ENCODE results near the gene FAM50A. TPM values are rescaled to one million over a fixed set of nuclear protein-coding genes. Genes with fewer than 3 reads are reported as not detected.
"Not testable (repeated sequence)": the region's sequence is repeated elsewhere in the genome, so short reads cannot be mapped to it uniquely, and the experiment has no call there.

Gene FAM50A
- total RNA-seq, 2 donors from 2014 or later = 52.8 to 63.4 TPM

GRCh38 chrX:154398668-154399526 is 45.0 kb upstream of the FAM50A start:
- TF ChIP-seq, protein P1, sequence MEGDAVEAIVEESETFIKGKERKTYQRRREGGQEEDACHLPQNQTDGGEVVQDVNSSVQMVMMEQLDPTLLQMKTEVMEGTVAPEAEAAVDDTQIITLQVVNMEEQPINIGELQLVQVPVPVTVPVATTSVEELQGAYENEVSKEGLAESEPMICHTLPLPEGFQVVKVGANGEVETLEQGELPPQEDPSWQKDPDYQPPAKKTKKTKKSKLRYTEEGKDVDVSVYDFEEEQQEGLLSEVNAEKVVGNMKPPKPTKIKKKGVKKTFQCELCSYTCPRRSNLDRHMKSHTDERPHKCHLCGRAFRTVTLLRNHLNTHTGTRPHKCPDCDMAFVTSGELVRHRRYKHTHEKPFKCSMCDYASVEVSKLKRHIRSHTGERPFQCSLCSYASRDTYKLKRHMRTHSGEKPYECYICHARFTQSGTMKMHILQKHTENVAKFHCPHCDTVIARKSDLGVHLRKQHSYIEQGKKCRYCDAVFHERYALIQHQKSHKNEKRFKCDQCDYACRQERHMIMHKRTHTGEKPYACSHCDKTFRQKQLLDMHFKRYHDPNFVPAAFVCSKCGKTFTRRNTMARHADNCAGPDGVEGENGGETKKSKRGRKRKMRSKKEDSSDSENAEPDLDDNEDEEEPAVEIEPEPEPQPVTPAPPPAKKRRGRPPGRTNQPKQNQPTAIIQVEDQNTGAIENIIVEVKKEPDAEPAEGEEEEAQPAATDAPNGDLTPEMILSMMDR (IDR thresholded peaks at IDR 0.05) = peak; percentile 80
- H3K27me3 ChIP-seq (replicated peaks; ENCODE audit: insufficient read depth) = no peaks in the 10 kb centered on the region
- peak overlapping the region; percentile 98 for H3K27ac ChIP-seq
- peak overlapping the region; percentile 91 for H3K4me3 ChIP-seq
- DNase-seq (ENCODE audit: low spot score) (peak; percentile 48), ATAC-seq (ENCODE audit: insufficient number of reproducible peaks, low FRiP score, low read depth) (no peak)
- H3K9me3 ChIP-seq = no peaks in the 10 kb centered on the region
- H3K4me1 ChIP-seq (ENCODE audit: control insufficient read depth in 1 of 2, low read depth in 2 of 2) = peaks cover 6 to 20% of the 10 kb centered on the region in 2 donors
- H3K36me3 ChIP-seq = peaks cover 18% of the 10 kb centered on the region

DNA sequence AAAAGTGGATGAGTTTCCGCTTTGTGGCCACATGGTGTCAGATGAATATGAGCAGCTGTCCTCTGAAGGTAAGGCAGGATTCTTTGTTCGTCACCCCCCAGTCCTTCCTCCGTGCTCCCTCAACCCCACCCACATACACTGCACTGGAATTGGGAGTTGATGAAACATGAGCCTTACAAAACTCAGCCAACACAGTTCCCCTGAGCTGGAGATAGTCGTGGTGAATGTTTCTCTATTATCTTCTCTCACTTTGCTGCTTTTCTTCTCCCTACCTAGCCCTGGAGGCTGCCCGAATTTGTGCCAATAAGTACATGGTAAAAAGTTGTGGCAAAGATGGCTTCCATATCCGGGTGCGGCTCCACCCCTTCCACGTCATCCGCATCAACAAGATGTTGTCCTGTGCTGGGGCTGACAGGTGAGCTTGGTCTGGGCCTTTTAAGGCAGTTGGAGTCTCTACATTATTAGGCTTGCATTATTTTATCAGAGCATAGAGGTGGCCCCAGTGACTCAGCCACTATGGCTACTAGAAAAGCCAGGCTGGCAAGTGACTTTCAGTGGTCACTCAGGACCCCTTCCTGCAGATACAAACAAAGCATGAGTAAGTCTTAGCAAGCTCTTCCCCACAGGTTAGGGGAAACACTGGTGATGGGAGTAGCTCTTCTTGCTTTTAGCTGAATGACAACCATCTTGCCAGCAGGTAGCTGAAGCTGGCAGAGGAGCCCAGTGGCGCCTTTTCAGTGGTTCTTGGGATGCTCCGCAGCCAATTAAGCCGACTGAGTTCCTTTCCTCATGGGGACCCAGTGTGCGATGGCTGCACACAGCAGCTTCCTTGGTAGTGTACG is 44.2 kb upstream of the FAM50A start:
- peaks cover 6 to 20% of the 10 kb centered on the region in 2 donors for H3K4me1 ChIP-seq (ENCODE audit: control insufficient read depth in 1 of 2, low read depth in 2 of 2)
- H3K9me3 ChIP-seq = no peaks in the 10 kb centered on the region
- TF ChIP-seq, protein P1 (IDR thresholded peaks at IDR 0.05) = no peak
- H3K27ac ChIP-seq = peak overlapping the region; percentile 98
- ATAC-seq (ENCODE audit: insufficient number of reproducible peaks, low FRiP score, low read depth) = no peak
- H3K36me3 ChIP-seq = peaks cover 18% of the 10 kb centered on the region
- DNase-seq (ENCODE audit: low spot score) = no peak
- no peaks in the 10 kb centered on the region for H3K27me3 ChIP-seq (replicated peaks; ENCODE audit: insufficient read depth)
- peak overlapping the region; percentile 91 for H3K4me3 ChIP-seq

- H3K27ac ChIP-seq; DNase-seq (ENCODE audit: low spot score); ATAC-seq (ENCODE audit: insufficient number of reproducible peaks, low FRiP score, low read depth); H3K27me3 ChIP-seq (replicated peaks; ENCODE audit: insufficient read depth); H3K9me3 ChIP-seq: not testable (repeated sequence)
- Histone ChIP-seq H3K36me3 (peaks cover 18% of the 10 kb centered on the region), H3K4me3 (peak overlapping the region; percentile 91), H3K4me1 (ENCODE audit: control insufficient read depth in 1 of 2, low read depth in 2 of 2) (peaks cover 6 to 20% of the 10 kb centered on the region in 2 donors)
Observed at GRCh38 chrX:154400369-154400817, 43.5 kb upstream of the FAM50A start.

DNA sequence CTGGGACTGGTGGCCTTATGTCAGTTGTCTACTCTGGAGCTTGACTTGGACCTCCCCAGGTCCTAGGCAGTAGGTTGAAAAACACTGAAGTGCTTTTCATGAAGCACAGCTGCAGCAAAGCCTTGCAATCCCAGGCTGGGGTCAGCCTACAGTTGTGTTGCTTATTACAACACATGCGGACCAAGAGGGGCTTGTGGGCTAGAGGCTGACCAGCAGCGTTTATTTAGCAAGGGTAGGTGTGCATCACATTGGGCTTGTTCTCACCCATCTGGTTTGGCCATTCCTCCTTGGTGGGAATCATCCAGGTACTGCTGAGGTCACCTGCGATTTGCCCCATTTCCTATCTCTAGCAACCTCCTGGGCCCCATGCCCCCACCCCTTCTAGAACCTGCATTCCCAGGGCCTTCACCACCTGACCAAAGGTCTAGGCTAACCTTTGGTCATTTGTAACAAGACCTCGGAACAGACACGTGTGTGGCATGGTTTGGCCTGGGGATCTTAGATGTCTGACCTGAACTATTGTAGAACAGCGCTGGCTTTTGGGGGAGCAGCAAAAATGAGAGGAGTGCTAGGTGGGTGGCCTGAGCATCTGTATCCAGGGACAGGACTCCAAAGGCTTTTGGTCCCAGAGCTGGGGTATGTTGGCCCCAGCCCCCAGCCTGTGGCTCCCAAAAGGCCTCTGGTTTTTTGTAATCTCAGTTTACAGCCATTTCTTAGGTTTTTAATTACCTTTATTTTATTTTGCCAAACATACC is 42.7 kb upstream of the FAM50A start:
- no peak overlapping the region for H3K27ac ChIP-seq
- ATAC-seq (ENCODE audit: insufficient number of reproducible peaks, low FRiP score, low read depth) (no peak), DNase-seq (ENCODE audit: low spot score) (no peak)
- no peaks in the 10 kb centered on the region for H3K27me3 ChIP-seq (replicated peaks; ENCODE audit: insufficient read depth)
- H3K4me3 ChIP-seq = no peak overlapping the region
- peaks cover 18% of the 10 kb centered on the region for H3K36me3 ChIP-seq
- peaks cover 6 to 20% of the 10 kb centered on the region in 2 donors for H3K4me1 ChIP-seq (ENCODE audit: control insufficient read depth in 1 of 2, low read depth in 2 of 2)
- TF ChIP-seq, protein P1 (IDR thresholded peaks at IDR 0.05) = no peak
- no peaks in the 10 kb centered on the region for H3K9me3 ChIP-seq

DNA sequence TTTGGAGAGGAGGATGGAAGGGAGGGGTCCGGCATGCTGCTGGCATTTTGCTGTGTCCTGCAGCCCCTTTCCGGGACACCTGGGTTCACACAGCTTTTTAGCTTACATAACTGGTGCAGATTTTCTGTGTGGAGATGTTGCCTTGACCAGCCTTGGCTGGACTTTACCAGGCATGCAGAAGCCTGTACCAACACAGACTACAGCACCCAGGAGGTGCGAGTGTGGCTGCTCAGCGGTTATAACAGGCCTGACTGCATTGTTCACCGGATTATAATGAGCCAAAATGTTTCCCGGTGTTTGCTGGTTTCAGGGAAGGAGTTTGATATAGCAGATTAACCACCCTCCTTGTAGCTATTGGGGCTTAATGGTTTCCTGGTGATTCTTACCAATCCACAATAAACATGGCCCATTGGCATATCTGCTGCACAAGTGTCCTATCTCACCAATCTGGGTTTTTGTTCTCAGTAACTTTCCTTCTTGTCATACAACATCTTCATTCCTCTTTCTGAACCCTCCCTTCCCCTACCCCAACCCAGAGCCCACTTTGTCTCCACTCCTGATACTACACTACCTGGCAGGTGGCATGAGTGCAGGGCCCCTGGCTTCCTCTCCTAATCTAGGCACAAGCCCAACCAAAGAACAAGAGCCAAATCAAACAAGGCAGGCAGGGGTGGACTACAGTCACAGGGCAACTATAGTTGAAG is 41.9 kb upstream of the FAM50A start:
- TF ChIP-seq, protein P1 (IDR thresholded peaks at IDR 0.05) = no peak
- no peak overlapping the region for H3K4me3 ChIP-seq
- H3K9me3 ChIP-seq = no peaks in the 10 kb centered on the region
- no peak for DNase-seq (ENCODE audit: low spot score)
- H3K27me3 ChIP-seq (replicated peaks; ENCODE audit: insufficient read depth) = no peaks in the 10 kb centered on the region
- H3K4me1 ChIP-seq (ENCODE audit: control insufficient read depth in 1 of 2, low read depth in 2 of 2) = peaks cover 6 to 20% of the 10 kb centered on the region in 2 donors
- peaks cover 18% of the 10 kb centered on the region for H3K36me3 ChIP-seq
- no peak overlapping the region for H3K27ac ChIP-seq
- ATAC-seq (ENCODE audit: insufficient number of reproducible peaks, low FRiP score, low read depth) = no peak

Measured in thoracic aorta (tissue), 2 donors.